Pancreas (tissue), 10 donors: ENCODE results near the gene NTHL1. TPM values are rescaled to one million over a fixed set of nuclear protein-coding genes. Genes with fewer than 3 reads are reported as not detected.

Experiments used
- ATAC-seq, 4 donors: fragments of 200-7000 bp; cut with Tn5 transposase; one replicate each; pipeline versions ENCODE4 v1.8.0 to v1.9.1; 2020; ENCODE audit warnings: mild to moderate bottlenecking in 4 of 4, moderate library complexity in 4 of 4
- DNase-seq, 6 donors: peaks; one replicate each; pipeline ENCODE4 v3.0.0-alpha.2; 2020
- FAIRE-seq: peaks from 2 replicates; lab custom pipeline; 2012; peaks lifted over from hg19 to GRCh38; lab: Jason Lieb, UNC
- H3K27ac ChIP-seq, 4 donors: fragments of 200-600 bp; sonication (generic); 1 replicate in 3 of 4; 2 replicates in 1 of 4; pipeline versions ENCODE4 v1.5.0 to v1.8.0; 2020
- H3K27me3 ChIP-seq, 4 donors: fragments of 200-600 bp; one replicate each; pipeline ENCODE4 v1.8.0; 2021
- H3K36me3 ChIP-seq, 3 donors: fragments of 200-600 bp; sonication (generic) in 1 of 3; one replicate each; pipeline versions ENCODE4 v1.5.0 to v1.8.0; 2020 to 2021
- H3K4me1 ChIP-seq, 3 donors: fragments of 200-600 bp; one replicate each; pipeline ENCODE4 v1.8.0; 2021
- H3K4me3 ChIP-seq, 4 donors: fragments of 200-600 bp; sonication (generic) in 2 of 4; one replicate each; pipeline versions ENCODE4 v1.5.0 to v1.8.0; 2020 to 2021
- H3K9me3 ChIP-seq, 4 donors: fragments of 200-600 bp; one replicate each; pipeline ENCODE4 v1.8.0; 2021
- WGBS, 2 donors: extraction: QIAGEN DNeasy Blood & Tissue Kit; methylation state at CpG; one replicate each; pipeline ENCODE4 v1.1.7; 2013; 5-methylcytosine and 5-hydroxymethylcytosine counted together
- intact Hi-C, 3 donors: fragments of 100-400 bp; cut with DNase I; formaldehyde crosslinking; loops; one replicate each; pipeline versions ENCODE4 v1.11.1 to v1.14.2; 2022
- polyA plus RNA-seq, 2 donors: library from polyadenylated mRNA; stranded (reverse); fragments of 200-250 nt; gene quantifications; one replicate each; pipeline ENCODE4 v1.2.3, GENCODE V29; 2013
- total RNA-seq, 6 donors: library from RNA; stranded (reverse); fragmentation: NEBNext Ultra II Directional in 4 of 6; extraction: Animal tissue kit (Norgen Biotek cat#: 25700) in 4 of 6; gene quantifications; one replicate each; pipeline versions ENCODE4 v1.2.1 to v1.2.4, GENCODE V29; 2021 to 2023
- TF ChIP-seq, protein P1 (sequence below), 4 donors: fragments of 200-600 bp; sonication (generic) in 3 of 4; IDR thresholded peaks; one replicate each; pipeline versions ENCODE4 v1.5.0 to v1.8.0; 2021; ENCODE audit warnings: antibody characterized with exemption in 4 of 4
- donor health status: healthy with polysubstance abuse.
- donor health status: DM: no; HTN: no; CAD: no; lungs with moderate emphysema.
- donor health status: DM: no; HTN: no; CAD: no.
- donor health status: control.
- donor health status: control.
- donor health status: Bipolar disorder and iron deficiency.
- donor health status: DM: yes; HTN: yes; CAD: no.
- donor health status: DM: no; HTN: no; CAD: no.
- donor health status: DM: no; HTN: no; CAD: no.
- donor health status: DM: yes; HTN: yes; CAD: no.

Gene NTHL1
- total and polyA plus RNA-seq, 8 donors, result 5.2 to 22.8 (median 8.9) TPM

DNA sequence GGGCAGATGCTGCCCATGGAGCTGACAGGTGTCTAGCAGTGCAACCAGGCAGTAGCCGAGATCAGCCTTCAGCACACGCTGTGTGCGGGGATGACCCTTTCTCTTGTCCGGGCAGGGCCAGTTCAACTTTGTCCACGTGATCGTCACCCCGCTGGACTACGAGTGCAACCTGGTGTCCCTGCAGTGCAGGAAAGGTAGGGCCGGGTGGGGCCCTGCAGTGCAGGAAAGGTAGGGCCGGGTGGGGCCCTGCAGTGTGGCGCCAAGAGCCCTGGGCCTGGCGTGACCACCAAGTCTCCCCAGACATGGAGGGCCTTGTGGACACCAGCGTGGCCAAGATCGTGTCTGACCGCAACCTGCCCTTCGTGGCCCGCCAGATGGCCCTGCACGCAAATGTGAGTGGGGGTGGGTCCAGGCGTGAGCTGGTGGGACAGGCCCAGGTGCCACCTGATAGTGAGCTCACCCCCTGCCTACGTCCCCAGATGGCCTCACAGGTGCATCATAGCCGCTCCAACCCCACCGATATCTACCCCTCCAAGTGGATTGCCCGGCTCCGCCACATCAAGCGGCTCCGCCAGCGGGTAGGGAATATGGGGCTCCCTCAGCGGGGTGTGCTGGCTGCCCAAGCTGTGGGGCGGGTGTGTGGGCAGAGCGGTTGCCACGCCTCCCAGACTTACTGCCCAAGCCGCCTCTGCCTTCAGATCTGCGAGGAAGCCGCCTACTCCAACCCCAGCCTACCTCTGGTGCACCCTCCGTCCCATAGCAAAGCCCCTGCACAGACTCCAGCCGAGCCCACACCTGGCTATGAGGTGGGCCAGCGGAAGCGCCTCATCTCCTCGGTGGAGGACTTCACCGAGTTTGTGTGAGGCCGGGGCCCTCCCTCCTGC, 40.4 kb upstream of the NTHL1 start:
- Histone ChIP-seq H3K4me3 (no peak overlapping the region), H3K27ac (no peak overlapping the region), H3K27me3 (no peaks in the 10 kb centered on the region), H3K36me3 (peaks cover 0 to 24% (median 8%) of the 10 kb centered on the region in 3 donors), H3K9me3 (no peaks in the 10 kb centered on the region), H3K4me1 (peaks cover 0 to 12% (median 0%) of the 10 kb centered on the region in 3 donors)
- ATAC-seq (no peak), DNase-seq (peak in 1 of 6 donors; percentile 47), FAIRE-seq (no peak)
- intact Hi-C loops, result no loop called here
- WGBS, 2 donors, result 93% methylated on average over 41 of the region's 41 CpGs
- TF ChIP-seq, protein P1, sequence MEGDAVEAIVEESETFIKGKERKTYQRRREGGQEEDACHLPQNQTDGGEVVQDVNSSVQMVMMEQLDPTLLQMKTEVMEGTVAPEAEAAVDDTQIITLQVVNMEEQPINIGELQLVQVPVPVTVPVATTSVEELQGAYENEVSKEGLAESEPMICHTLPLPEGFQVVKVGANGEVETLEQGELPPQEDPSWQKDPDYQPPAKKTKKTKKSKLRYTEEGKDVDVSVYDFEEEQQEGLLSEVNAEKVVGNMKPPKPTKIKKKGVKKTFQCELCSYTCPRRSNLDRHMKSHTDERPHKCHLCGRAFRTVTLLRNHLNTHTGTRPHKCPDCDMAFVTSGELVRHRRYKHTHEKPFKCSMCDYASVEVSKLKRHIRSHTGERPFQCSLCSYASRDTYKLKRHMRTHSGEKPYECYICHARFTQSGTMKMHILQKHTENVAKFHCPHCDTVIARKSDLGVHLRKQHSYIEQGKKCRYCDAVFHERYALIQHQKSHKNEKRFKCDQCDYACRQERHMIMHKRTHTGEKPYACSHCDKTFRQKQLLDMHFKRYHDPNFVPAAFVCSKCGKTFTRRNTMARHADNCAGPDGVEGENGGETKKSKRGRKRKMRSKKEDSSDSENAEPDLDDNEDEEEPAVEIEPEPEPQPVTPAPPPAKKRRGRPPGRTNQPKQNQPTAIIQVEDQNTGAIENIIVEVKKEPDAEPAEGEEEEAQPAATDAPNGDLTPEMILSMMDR (IDR thresholded peaks at IDR 0.05), result no peak

DNA sequence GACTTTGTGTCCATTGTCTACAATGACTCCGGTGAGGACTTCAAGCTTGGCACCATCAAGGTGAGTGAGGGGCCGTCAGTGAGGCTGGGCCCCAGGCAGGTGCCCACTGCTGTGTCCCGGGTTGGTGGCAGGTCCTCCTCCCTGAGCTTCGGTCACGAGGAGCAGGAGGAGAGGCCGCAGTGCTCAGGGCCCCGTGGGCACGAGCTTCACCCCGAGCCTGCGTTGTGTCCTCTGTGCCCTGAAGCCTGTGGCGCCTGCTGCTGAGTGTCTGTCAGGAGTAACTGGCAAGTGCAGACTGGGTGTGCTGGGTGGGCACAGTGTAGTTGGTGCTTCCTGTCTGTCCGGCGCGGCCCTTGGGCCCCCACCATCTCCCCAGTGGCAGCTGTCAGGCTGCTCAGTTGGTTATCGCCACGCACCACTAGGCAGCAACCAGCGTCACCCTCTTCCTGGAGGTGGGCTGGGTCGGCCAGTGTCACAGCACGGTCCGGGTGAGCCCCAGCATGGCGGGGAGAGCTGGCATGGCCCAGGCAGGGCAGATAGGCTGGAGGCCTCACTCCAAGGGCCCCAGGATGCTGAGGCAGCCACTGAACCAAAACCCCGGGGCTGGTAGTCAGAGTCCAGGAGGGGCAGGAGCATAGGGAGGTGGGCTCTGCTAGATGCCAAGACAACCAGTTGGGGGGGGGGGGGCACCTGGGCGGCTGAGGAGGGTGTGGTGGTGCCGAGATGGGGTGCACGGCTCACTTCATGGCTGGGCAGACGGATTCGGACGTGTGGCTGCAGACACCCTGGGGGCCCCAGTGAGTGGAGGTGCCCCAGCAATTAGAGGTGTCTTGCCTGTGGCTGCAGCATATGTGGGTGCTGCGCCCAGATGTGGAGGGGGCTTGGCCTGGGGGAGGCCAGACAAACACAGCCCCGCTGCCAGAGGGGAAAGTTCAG, 39.4 kb upstream of the NTHL1 start:
- no peak for FAIRE-seq
- Histone ChIP-seq H3K36me3 (peaks cover 0 to 25% (median 8%) of the 10 kb centered on the region in 3 donors), H3K27ac (no peak overlapping the region), H3K27me3 (no peaks in the 10 kb centered on the region), H3K4me1 (peaks cover 0 to 16% (median 0%) of the 10 kb centered on the region in 3 donors), H3K9me3 (no peaks in the 10 kb centered on the region), H3K4me3 (no peak overlapping the region)
- peak in 1 of 6 donors; percentile 41 for DNase-seq
- WGBS, 2 donors, result 94% methylated on average over 29 to 30 of the region's 30 CpGs
- no peak for ATAC-seq
- intact Hi-C loops, result no loop called here
- TF ChIP-seq, protein P1 (IDR thresholded peaks at IDR 0.05), result no peak

DNA sequence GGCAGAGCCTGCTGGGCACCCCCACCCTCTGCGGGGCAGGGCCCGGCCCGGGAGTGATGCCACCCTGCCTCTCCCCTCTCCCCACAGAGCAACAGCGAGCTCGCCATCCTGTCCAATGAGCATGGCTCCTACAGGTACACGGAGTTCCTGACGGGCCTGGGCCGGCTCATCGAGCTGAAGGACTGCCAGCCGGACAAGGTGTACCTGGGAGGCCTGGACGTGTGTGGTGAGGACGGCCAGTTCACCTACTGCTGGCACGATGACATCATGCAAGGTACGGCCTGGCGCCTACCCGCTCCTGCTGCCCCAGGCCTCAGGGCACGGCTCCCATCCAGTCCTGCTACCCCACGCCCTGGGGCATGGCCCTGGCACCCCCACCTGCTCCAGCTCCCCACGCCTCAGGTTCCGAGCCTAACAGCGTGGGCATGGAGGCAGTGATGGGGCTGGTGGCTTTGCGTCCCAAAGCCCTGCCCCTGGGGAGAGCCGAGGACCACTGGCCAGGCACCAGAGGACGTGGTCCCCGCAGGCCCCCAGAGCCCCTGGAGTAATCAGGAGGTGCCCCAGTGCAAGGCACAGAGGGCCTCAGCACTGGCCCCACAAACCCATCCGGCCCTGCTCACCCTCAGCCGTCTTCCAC, 38.6 kb upstream of the NTHL1 start:
- ATAC-seq, result no peak
- peaks cover 0 to 16% (median 0%) of the 10 kb centered on the region in 3 donors for H3K4me1 ChIP-seq

GRCh38 chr16:2085669-2086068, 38.0 kb upstream of the NTHL1 start:
- peaks cover 0 to 30% (median 8%) of the 10 kb centered on the region in 3 donors for H3K36me3 ChIP-seq
- no peak for ATAC-seq

More for the DNA sequence above, 38.6 kb upstream of the NTHL1 start:
- peaks cover 0 to 30% (median 8%) of the 10 kb centered on the region in 3 donors for H3K36me3 ChIP-seq
- no peaks in the 10 kb centered on the region for H3K27me3 ChIP-seq
- intact Hi-C loops, result no loop called here
- DNase-seq (no peak), FAIRE-seq (no peak)
- TF ChIP-seq, protein P1 (IDR thresholded peaks at IDR 0.05), result no peak
- 92 to 95% methylated on average over 27 of the region's 27 CpGs for WGBS, 2 donors
- no peak overlapping the region for H3K27ac ChIP-seq
- no peaks in the 10 kb centered on the region for H3K9me3 ChIP-seq
- H3K4me3 ChIP-seq, result no peak overlapping the region

More at GRCh38 chr16:2085669-2086068, 38.0 kb upstream of the NTHL1 start:
- WGBS, 2 donors, result 83 to 84% methylated on average over 13 to 14 of the region's 14 CpGs
- Histone ChIP-seq H3K4me1 (peaks cover 0 to 16% (median 0%) of the 10 kb centered on the region in 3 donors), H3K27me3 (no peaks in the 10 kb centered on the region), H3K27ac (no peak overlapping the region), H3K4me3 (no peak overlapping the region), H3K9me3 (no peaks in the 10 kb centered on the region)
- TF ChIP-seq, protein P1 (IDR thresholded peaks at IDR 0.05), result no peak
- FAIRE-seq (no peak), DNase-seq (no peak)
- intact Hi-C loops, result no loop called here
